KOPT-K1 (cell line): ENCODE results near the gene POLE.

Experiments used
- H3K27ac ChIP-seq: fragments of 200-600 bp; sonication (generic); 2 replicates; pipeline ENCODE4 v1.5.1; 2016; ENCODE audit warnings: antibody characterized with exemption, mild to moderate bottlenecking, low read depth, low read length; ENCODE audit not compliant: poor library complexity, severe bottlenecking
- H3K36me3 ChIP-seq: fragments of 200-600 bp; sonication (generic); 2 replicates; pipeline ENCODE4 v1.5.1; 2017; ENCODE audit warnings: antibody characterized with exemption, mild to moderate bottlenecking, low read length, moderate library complexity; ENCODE audit not compliant: insufficient read depth
- H3K9me3 ChIP-seq: fragments of 200-600 bp; sonication (generic); 2 replicates; pipeline ENCODE4 v1.5.1; 2017; ENCODE audit warnings: antibody characterized with exemption, low read length, mild to moderate bottlenecking; ENCODE audit not compliant: insufficient read depth, poor library complexity, severe bottlenecking

The POLE gene

GRCh38 chr12:132657004-132657727 is 30.0 kb downstream of the POLE start:
- Histone ChIP-seq H3K36me3 (peaks cover 100% of the 10 kb centered on the region), H3K9me3 (no peaks in the 10 kb centered on the region), H3K27ac (no peak overlapping the region)

GRCh38 chr12:132653567-132654290 is 33.4 kb downstream of the POLE start:
- Histone ChIP-seq H3K9me3 (no peaks in the 10 kb centered on the region), H3K36me3 (peaks cover 100% of the 10 kb centered on the region), H3K27ac (no peak overlapping the region)

GRCh38 chr12:132651444-132652100 is 35.6 kb downstream of the POLE start:
- Histone ChIP-seq H3K27ac (no peak overlapping the region), H3K9me3 (no peaks in the 10 kb centered on the region), H3K36me3 (peaks cover 100% of the 10 kb centered on the region)

- Histone ChIP-seq H3K27ac (no peak overlapping the region), H3K36me3 (peaks cover 98% of the 10 kb centered on the region), H3K9me3 (no peaks in the 10 kb centered on the region)
Measured at GRCh38 chr12:132649226-132649945, 37.8 kb downstream of the POLE start.

- Histone ChIP-seq H3K36me3 (peaks cover 98% of the 10 kb centered on the region), H3K9me3 (no peaks in the 10 kb centered on the region), H3K27ac (no peak overlapping the region)
Measured at GRCh38 chr12:132648616-132649225, 38.4 kb downstream of the POLE start.

- Histone ChIP-seq H3K27ac (no peak overlapping the region), H3K36me3 (peaks cover 98% of the 10 kb centered on the region), H3K9me3 (no peaks in the 10 kb centered on the region)
Measured at GRCh38 chr12:132647858-132648257, 39.3 kb downstream of the POLE start.

GRCh38 chr12:132646850-132647249 is 40.3 kb downstream of the POLE start:
- no peaks in the 10 kb centered on the region for H3K9me3 ChIP-seq
- peaks cover 98% of the 10 kb centered on the region for H3K36me3 ChIP-seq
- no peak overlapping the region for H3K27ac ChIP-seq

GRCh38 chr12:132642846-132643835 is 44.0 kb downstream of the POLE start:
- peaks cover 98% of the 10 kb centered on the region for H3K36me3 ChIP-seq
- H3K27ac ChIP-seq: no peak overlapping the region
- no peaks in the 10 kb centered on the region for H3K9me3 ChIP-seq

- Histone ChIP-seq H3K36me3 (peaks cover 98% of the 10 kb centered on the region), H3K27ac (no peak overlapping the region), H3K9me3 (no peaks in the 10 kb centered on the region)
Measured at GRCh38 chr12:132641811-132642650, 45.1 kb downstream of the POLE start.

GRCh38 chr12:132640936-132641335 is 46.2 kb downstream of the POLE start:
- Histone ChIP-seq H3K9me3 (no peaks in the 10 kb centered on the region), H3K27ac (no peak overlapping the region), H3K36me3 (peaks cover 98% of the 10 kb centered on the region)

- Histone ChIP-seq H3K36me3 (peaks cover 98% of the 10 kb centered on the region), H3K9me3 (no peaks in the 10 kb centered on the region), H3K27ac (no peak overlapping the region)
Measured at GRCh38 chr12:132639956-132640520, 47.1 kb downstream of the POLE start.

GRCh38 chr12:132638541-132639408 is 48.4 kb downstream of the POLE start:
- Histone ChIP-seq H3K27ac (no peak overlapping the region), H3K9me3 (no peaks in the 10 kb centered on the region), H3K36me3 (peaks cover 100% of the 10 kb centered on the region)
